ENCODE data around the gene CAPN8.

GRCh38 chr1:223515926-223516325, 149.6 kb downstream of the CAPN8 start:
- TF ChIP-seq CTCF (conservative IDR thresholded peaks at IDR 0.05) (no peak), EZH2 (IDR thresholded peaks at IDR 0.05; ENCODE audit: low read depth) (no peak)

All from PC-9 (cell line).